Measurements from ENCODE around the gene UPK2. TPM values are rescaled to one million over a fixed set of nuclear protein-coding genes. Genes with fewer than 3 reads are reported as not detected.

The UPK2 gene
- total and polyA plus RNA-seq, 10 of the 15 experiments (the other 5 are each of a cell fraction or from before 2014, with no cell fraction given) = 0.07 to 1.0 (median 0.31) TPM; not detected in 7

- RAD21 ChIA-PET (ENCODE audit: unreplicated experiment) = interaction anchor here (0.7 to 8.8 kb wide), 6 partner anchors 10 to 228 kb away, joined by 3 to 169 read pairs (median 4); partner anchors contain the start of gene DDX6
- no peak overlapping the region for H2AFZ ChIP-seq (ENCODE audit: control insufficient read depth, low read depth, low read length)
- no TSS peak for BruUV-seq (replicated peaks)
Observed at GRCh38 chr11:118921929-118922744, 34.0 kb upstream of the UPK2 start.

More at GRCh38 chr11:118921929-118922744, 34.0 kb upstream of the UPK2 start:
- Histone ChIP-seq H4K20me1 (ENCODE audit: control insufficient read depth, insufficient read depth) (no peaks in the 10 kb centered on the region), H3K9ac (ENCODE audit: control insufficient read depth, insufficient read depth, low read length) (no peak overlapping the region), H3K36me3 (ENCODE audit: control insufficient read depth in 2 of 2, insufficient read depth in 2 of 2, low read length in 1 of 2) (no peaks in the 10 kb centered on the region), H3K9me3 (replicated peaks; ENCODE audit: control insufficient read depth, insufficient read depth, low read length) (no peaks in the 10 kb centered on the region), H3K4me2 (ENCODE audit: control insufficient read depth, insufficient read depth) (peak overlapping the region; percentile 97), H3K4me3 (0 out of 2 replicates have a peak overlapping the region, but pooled peaks have one; percentile 36), H3K27me3 (replicated peaks in 1 of 2; ENCODE audit: control insufficient read depth in 2 of 2, insufficient read depth in 2 of 2, low read length in 1 of 2) (no peaks in the 10 kb centered on the region), H3K79me2 (ENCODE audit: control insufficient read depth, insufficient read depth, low read length) (peaks cover 39% of the 10 kb centered on the region), H3K27ac (ENCODE audit: control insufficient read depth, insufficient read depth) (no peak overlapping the region), H3K4me1 (ENCODE audit: control insufficient read depth, insufficient read depth, low read length) (peaks cover 13% of the 10 kb centered on the region)
- DNase-seq (ENCODE audit: low read depth, low spot score) (no peak), ATAC-seq (no peak), FAIRE-seq (no peak)
- ChIA-PET POLR2A (interaction anchor here (1.0 to 6.3 kb wide), 2 partner anchors 10 to 11 kb away, joined by 4 to 105 read pairs; no protein-coding TSS in a partner anchor), SMC1A (ENCODE audit: uncharacterized antibody, unreplicated experiment) (interaction anchor here (0.5 to 12.9 kb wide), 5 partner anchors 10 to 232 kb away, joined by 3 to 185 read pairs (median 3); no protein-coding TSS in a partner anchor), CTCF (interaction anchor here (1.0 to 11.6 kb wide), 4 partner anchors 11 to 152 kb away, joined by 3 to 330 read pairs (median 6); no protein-coding TSS in a partner anchor)
- TF ChIP-seq CREM (IDR thresholded peaks at IDR 0.05; ENCODE audit: low read depth) (no peak), JUNB (IDR thresholded peaks at IDR 0.05) (no peak), BRCA1 (IDR thresholded peaks at IDR 0.05; ENCODE audit: low read depth, low read length) (no peak), CBX5 (IDR thresholded peaks at IDR 0.05; ENCODE audit: low read depth) (no peak), EP300 (IDR thresholded peaks at IDR 0.05; ENCODE audit: borderline replicate concordance in 1 of 2, control insufficient read depth in 1 of 2, low read depth in 2 of 2, low read length in 2 of 2) (no peak), SPI1 (IDR thresholded peaks at IDR 0.05; ENCODE audit: borderline replicate concordance, insufficient read depth, low read depth, low read length) (no peak), ZNF384 (IDR thresholded peaks at IDR 0.05; ENCODE audit: borderline replicate concordance, low read depth, low read length) (no peak), SMAD5 (IDR thresholded peaks at IDR 0.05; ENCODE audit: low read depth) (no peak)
- intact Hi-C loops (cut with micrococcal nuclease; ENCODE audit: unreplicated experiment) (no loop called here), in situ Hi-C loops (cut with MboI) (no loop called here)
- 64% methylated on average over 20 of the region's 20 CpGs for WGBS (ENCODE audit: insufficient coverage, insufficient replicate concordance, low lambda C conversion rate, missing lambda C conversion rate)
